Keratinocyte (primary cell): ENCODE data around the gene CRYBB1. TPM values are rescaled to one million over a fixed set of nuclear protein-coding genes. Genes with fewer than 3 reads are reported as not detected.

Source experiments
- DNase-seq: peaks from one replicate; pipeline ENCODE4 v3.0.0-alpha.2; 2011; ENCODE audit warnings: low read depth, missing footprints, low spot score
- FAIRE-seq: peaks from 2 replicates; lab custom pipeline; 2011; peaks lifted over from hg19 to GRCh38; lab: Jason Lieb, UNC
- H2AFZ ChIP-seq: 2 replicates; pipeline ENCODE4 v1.6.0; 2012; ENCODE audit warnings: low read length, control low read depth, inconsistent platforms; ENCODE audit not compliant: control insufficient read depth
- H3K27ac ChIP-seq: 2 replicates; pipeline ENCODE4 v1.5.1; 2011; ENCODE audit warnings: low read length; ENCODE audit not compliant: control insufficient read depth, insufficient read depth
- H3K27me3 ChIP-seq: 3 replicates; pipeline ENCODE4 v1.6.0; 2011; ENCODE audit warnings: low read length; ENCODE audit not compliant: control insufficient read depth, insufficient read depth; ENCODE audit errors: extremely low read depth
- H3K36me3 ChIP-seq, 2 experiments: 2 replicates in 1 of 2; 3 replicates in 1 of 2; pipeline ENCODE4 v1.5.1; 2011; ENCODE audit warnings: low read length in 2 of 2, mild to moderate bottlenecking in 1 of 2; ENCODE audit not compliant: control insufficient read depth in 2 of 2, insufficient read depth in 2 of 2; ENCODE audit errors: extremely low read depth in 1 of 2
- H3K4me1 ChIP-seq: 3 replicates; pipeline ENCODE4 v1.5.1; 2011; ENCODE audit warnings: low read length; ENCODE audit not compliant: control insufficient read depth, insufficient read depth; ENCODE audit errors: extremely low read depth
- H3K4me2 ChIP-seq: 3 replicates; pipeline ENCODE4 v1.6.0; 2011; ENCODE audit warnings: low read depth, low read length; ENCODE audit not compliant: control insufficient read depth, insufficient read depth; ENCODE audit errors: extremely low read depth
- H3K4me3 ChIP-seq, 3 experiments: fragments of 200-600 bp in 1 of 3; sonication (generic) in 1 of 3; 2 replicates in 2 of 3; 3 replicates in 1 of 3; pipeline ENCODE4 v1.5.1; 2011 to 2016; ENCODE audit warnings: low read length in 3 of 3, mild to moderate bottlenecking in 3 of 3, control low read depth in 2 of 3, inconsistent platforms in 1 of 3, low read depth in 1 of 3, mixed read lengths in 1 of 3, mixed run types in 1 of 3, moderate library complexity in 1 of 3; ENCODE audit not compliant: control insufficient read depth in 2 of 3, insufficient read depth in 2 of 3; ENCODE audit errors: extremely low read depth in 1 of 3
- H3K79me2 ChIP-seq: 2 replicates; pipeline ENCODE4 v1.6.0; 2012; ENCODE audit warnings: low read length; ENCODE audit not compliant: control insufficient read depth, insufficient read depth
- H3K9ac ChIP-seq: 3 replicates; pipeline ENCODE4 v1.6.0; 2011; ENCODE audit warnings: low read length; ENCODE audit not compliant: control insufficient read depth, insufficient read depth; ENCODE audit errors: extremely low read depth
- H3K9me1 ChIP-seq: 3 replicates; pipeline ENCODE4 v1.6.0; 2011; ENCODE audit warnings: low read length; ENCODE audit not compliant: control insufficient read depth, insufficient read depth; ENCODE audit errors: extremely low read depth
- H3K9me3 ChIP-seq: 2 replicates; pipeline ENCODE4 v1.5.1; 2012; ENCODE audit warnings: low read depth, low read length; ENCODE audit not compliant: control insufficient read depth
- H4K20me1 ChIP-seq: 3 replicates; pipeline ENCODE4 v1.6.0; 2011; ENCODE audit warnings: low read length; ENCODE audit not compliant: control insufficient read depth, insufficient read depth; ENCODE audit errors: extremely low read depth
- CTCF ChIP-seq, 3 experiments: IDR thresholded peaks in 1 of 3; conservative IDR thresholded peaks in 1 of 3; optimal IDR thresholded peaks in 1 of 3; 2 replicates in 2 of 3; 3 replicates in 1 of 3; pipeline versions ENCODE3 to v1.5.1; 2011; ENCODE audit warnings: low read length in 3 of 3, mild to moderate bottlenecking in 3 of 3, moderate library complexity in 2 of 3, control low read depth in 1 of 3, inconsistent platforms in 1 of 3; ENCODE audit not compliant: insufficient read depth in 2 of 3; ENCODE audit errors: extremely low read depth in 1 of 3
- EZH2 ChIP-seq: IDR thresholded peaks from one replicate; pipeline ENCODE4 v1.6.1; 2012; ENCODE audit warnings: inconsistent platforms, mild to moderate bottlenecking, low read length, moderate library complexity
- dilution Hi-C: fragments of 300-500 bp; cut with MboI; formaldehyde crosslinking; loops from one replicate; pipeline ENCODE4 v1.7.0; 2020; ENCODE audit warnings: low sequenced_read_pairs; ENCODE audit not compliant: extremely low pct_ligation_motif_present
- polyA plus RNA-seq, 5 experiments: library from polyadenylated mRNA; depleted of rRNA in 3 of 5; stranded (reverse) in 3 of 5; stranded (forward) in 1 of 5; unstranded in 1 of 5; fragments of >200 nt; gene quantifications; 1 replicate in 1 of 5; 2 replicates in 3 of 5; 3 replicates in 1 of 5; pipeline versions ENCODE4 v1.2.1 to v1.2.3, GENCODE V29; 2011 to 2012; ENCODE audit warnings: missing spikeins in 2 of 5, low read depth in 1 of 5, low replicate concordance in 1 of 5
- small RNA-seq, 3 experiments: library from RNA; depleted of rRNA; stranded (forward); fragments of <200 nt; gene quantifications; one replicate each; pipeline ENCODE3, GENCODE V24; 2012; ENCODE audit warnings: low read depth in 3 of 3, low replicate concordance in 1 of 3; ENCODE audit not compliant: insufficient read length in 3 of 3

The CRYBB1 gene
- polyA plus RNA-seq, 1 donor (not counting 4 experiments of a cell fraction or from before 2014, with no cell fraction given), result not detected

- Histone ChIP-seq H2AFZ (no peak overlapping the region), H3K9me1 (no peaks in the 10 kb centered on the region), H3K9me3 (no peaks in the 10 kb centered on the region), H3K27ac (no peak overlapping the region), H3K27me3 (no peaks in the 10 kb centered on the region), H3K4me3 (no peak overlapping the region), H3K4me2 (no peak overlapping the region), H3K79me2 (peaks cover 15% of the 10 kb centered on the region), H3K4me1 (peaks cover 48% of the 10 kb centered on the region), H3K9ac (no peak overlapping the region), H3K36me3 (no peaks in the 10 kb centered on the region), H4K20me1 (no peaks in the 10 kb centered on the region)
- dilution Hi-C loops, result no loop called here
- TF ChIP-seq EZH2, result no peak
- no peak for TF ChIP-seq CTCF (optimal IDR thresholded peaks at IDR 0.05 in 1 of 3, IDR thresholded peaks at IDR 0.05 in 1 of 3, conservative IDR thresholded peaks at IDR 0.05 in 1 of 3; ENCODE audit: extremely low read depth in 1 of 3, insufficient read depth in 2 of 3, low read length in 3 of 3)
- FAIRE-seq (no peak), DNase-seq (no peak)
Measured at GRCh38 chr22:26549902-26550497, 67.8 kb downstream of the CRYBB1 start.

Small RNA genes lying within 50 kb of the gene (small RNA-seq; reads per million reads assigned to genes)
- gene MIR548J (0.07 to 7.7 (median 7.5) reads per million in 3 experiments), gene RF01874 (0 reads per million in 3 experiments)

Other genes starting within 250 kb of the CRYBB1 start
- 3.5 to 4.6 TPM (median 3.6 TPM) in 3 replicates for gene ASPHD2, start 188.8 kb downstream of the CRYBB1 start, polyA plus RNA-seq
- gene HPS4, start 134.2 kb downstream of the CRYBB1 start, polyA plus RNA-seq, result 15.3 to 21.5 TPM (median 21.3 TPM) in 3 replicates
- gene SRRD, start 134.2 kb downstream of the CRYBB1 start, polyA plus RNA-seq, result 30.2 to 45.0 TPM (median 33.0 TPM) in 3 replicates
- gene TFIP11, start 105.6 kb downstream of the CRYBB1 start, polyA plus RNA-seq, result 25.7 to 30.3 TPM (median 28.6 TPM) in 3 replicates
- 22.4 to 40.0 TPM (median 22.7 TPM) in 3 replicates for gene TPST2, start 27.9 kb downstream of the CRYBB1 start, polyA plus RNA-seq
- gene CRYBA4, start 3.9 kb upstream of the CRYBB1 start, polyA plus RNA-seq, result not detected in 3 replicates
- gene MIAT, start 39.6 kb upstream of the CRYBB1 start, polyA plus RNA-seq, result 0.01 to 0.04 TPM (median 0.02 TPM) in 3 replicates